Central memory CD8-positive, alpha-beta T cell (primary cell): ENCODE measurements around the gene SEC24A.
"Not testable (repeated sequence)": the region's sequence is repeated elsewhere in the genome, so short reads cannot be mapped to it uniquely, and the experiment has no call there.

Experiments
- ATAC-seq: fragments of 150-1000 bp; cut with Tn5 transposase; replicated peaks from 2 replicates; pipeline ENCODE4 v1.10.0; 2022; ENCODE audit warnings: mild to moderate bottlenecking, moderate FRiP score, moderate number of reproducible peaks; ENCODE audit not compliant: poor library complexity, severe bottlenecking; ENCODE audit errors: extremely low read depth
- DNase-seq, 2 donors: peaks; one replicate each; pipeline ENCODE4 v3.0.0; 2021; ENCODE audit warnings: low spot score in 2 of 2
- H3K27ac Mint-ChIP-seq: one replicate; pipeline ENCODE4 v1.8.0; 2022; ENCODE audit warnings: low read depth, mild to moderate bottlenecking, moderate library complexity, mixed read lengths
- H3K27me3 Mint-ChIP-seq: one replicate; pipeline ENCODE4 v1.8.0; 2022; ENCODE audit warnings: mixed read lengths
- H3K36me3 Mint-ChIP-seq: one replicate; pipeline ENCODE4 v1.8.0; 2022; ENCODE audit warnings: mild to moderate bottlenecking, moderate library complexity, mixed read lengths; ENCODE audit not compliant: insufficient read depth
- H3K4me1 Mint-ChIP-seq: one replicate; pipeline ENCODE4 v1.8.0; 2022; ENCODE audit warnings: mixed read lengths
- H3K4me3 Mint-ChIP-seq: one replicate; pipeline ENCODE4 v1.8.0; 2022; ENCODE audit warnings: mild to moderate bottlenecking, moderate library complexity, mixed read lengths
- H3K9me3 Mint-ChIP-seq: one replicate; pipeline ENCODE4 v1.8.0; 2022; ENCODE audit warnings: mixed read lengths

SEC24A gene

DNA sequence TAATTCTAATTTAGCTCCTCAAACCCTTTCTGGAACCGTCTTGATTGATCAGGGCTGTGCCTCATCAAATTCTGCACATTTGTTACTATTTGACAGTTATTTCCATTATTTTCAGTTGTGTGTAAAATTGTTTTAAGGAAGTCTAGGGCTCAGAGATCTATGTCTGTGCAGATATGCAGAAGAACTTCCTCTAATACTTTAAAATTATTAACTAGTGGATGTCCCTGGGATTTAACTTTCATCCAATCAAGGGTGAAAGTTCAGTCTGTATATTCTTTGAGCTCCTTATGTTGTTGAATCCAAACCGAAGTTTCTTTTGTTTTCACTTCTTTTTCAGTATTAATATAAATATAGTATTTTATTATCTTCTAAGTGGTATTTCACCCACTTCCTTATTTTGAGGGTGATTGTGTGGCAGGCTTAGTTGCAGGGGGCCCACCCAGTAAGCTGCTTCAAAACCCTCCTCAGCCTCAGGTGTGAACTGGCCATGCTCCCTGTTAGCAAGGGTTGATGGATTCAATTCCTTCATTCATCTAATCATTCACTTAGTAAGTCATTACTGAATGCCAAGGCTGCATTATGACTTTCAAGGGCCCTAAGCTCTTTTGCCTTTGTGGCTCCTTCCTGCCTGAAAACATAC, 87.7 kb downstream of the SEC24A start:
- Mint-ChIP-seq H3K36me3 (peaks cover 9% of the 10 kb centered on the region), H3K27me3 (no peaks in the 10 kb centered on the region), H3K4me1 (peaks cover 19% of the 10 kb centered on the region), H3K27ac (no peak overlapping the region), H3K4me3 (no peak overlapping the region), H3K9me3 (no peaks in the 10 kb centered on the region)
- no peak for DNase-seq
- no peak for ATAC-seq

DNA sequence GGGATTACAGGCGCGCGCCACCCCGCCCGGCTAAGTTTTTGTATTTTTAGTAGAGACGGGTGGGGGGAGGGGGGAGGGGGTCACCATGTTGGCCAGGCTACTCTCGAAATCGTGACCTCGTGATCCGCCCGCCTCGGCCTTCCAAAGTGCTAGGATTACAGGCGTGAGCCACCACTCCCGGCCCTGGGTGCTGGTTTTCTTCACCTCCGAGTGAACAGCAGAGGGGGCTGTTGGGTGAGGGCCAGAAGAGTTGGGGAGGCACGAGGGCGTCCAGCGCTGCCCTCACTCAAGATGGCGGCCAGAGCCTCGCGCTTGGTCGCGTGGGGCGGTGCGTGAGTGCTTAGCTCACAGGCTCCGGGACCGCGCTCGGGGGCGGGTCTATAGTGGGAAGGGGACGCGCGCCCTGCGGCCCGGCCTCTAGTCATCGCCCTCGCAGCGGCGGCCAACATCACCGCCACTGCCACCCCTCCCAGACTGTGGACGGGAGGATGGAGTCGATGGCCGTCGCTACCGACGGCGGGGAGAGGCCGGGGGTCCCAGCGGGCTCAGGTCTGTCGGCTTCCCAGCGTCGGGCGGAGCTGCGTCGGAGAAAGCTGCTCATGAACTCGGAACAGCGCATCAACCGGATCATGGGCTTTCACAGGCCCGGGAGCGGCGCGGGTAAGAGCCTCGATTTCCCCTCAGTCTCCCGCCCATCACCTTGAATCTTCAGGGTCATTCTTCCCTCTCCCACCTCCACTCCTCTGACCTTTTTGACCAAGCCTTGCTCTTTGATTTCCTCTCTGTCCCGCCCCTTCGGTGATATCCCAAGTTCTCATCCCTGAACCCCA, 89.8 kb downstream of the SEC24A start, which contains the start of gene CAMLG:
TSS of gene CAMLG (plus strand) at position 416 of the 830 bp plus-strand sequence. CDS start at position 489, 73 bp downstream.
- no peaks in the 10 kb centered on the region for H3K9me3 Mint-ChIP-seq

DNA sequence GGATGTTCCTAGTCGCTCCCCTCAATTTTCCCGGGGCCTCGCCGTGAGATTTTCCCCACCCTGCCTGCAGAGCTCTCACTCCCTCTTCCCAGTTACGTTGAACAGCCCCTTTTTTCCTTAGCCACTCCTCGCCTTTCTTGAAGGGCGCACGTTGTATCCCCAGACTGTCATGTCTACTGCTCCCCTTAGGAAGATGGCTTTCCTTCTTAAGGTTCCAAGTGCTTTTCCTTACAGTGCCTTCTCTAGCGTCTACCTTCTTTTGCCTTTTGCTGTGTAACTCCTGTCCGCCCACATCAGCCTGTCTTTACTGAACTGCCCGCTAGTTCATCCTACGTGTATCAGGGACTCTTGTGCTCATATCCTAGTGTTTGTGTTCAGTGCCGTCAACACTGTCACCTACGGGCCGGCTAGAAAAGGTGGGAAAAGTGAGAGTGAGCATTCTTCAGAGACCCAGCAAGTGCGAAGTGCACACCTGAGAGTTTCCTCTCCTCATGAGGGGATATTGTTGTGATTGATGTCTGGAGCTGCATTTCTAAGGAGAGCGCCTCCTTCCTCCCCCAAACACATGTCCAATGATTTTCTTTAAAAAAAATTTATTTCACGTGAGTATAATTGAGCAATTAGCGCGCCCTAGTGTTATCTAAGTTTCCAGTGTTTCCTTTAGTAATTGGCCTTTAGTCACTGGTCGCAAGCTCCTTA, 90.5 kb downstream of the SEC24A start:
- H3K27ac Mint-ChIP-seq, result peak overlapping the region; percentile 97
- ATAC-seq (peak; percentile 22), DNase-seq (peak in 1 of 2 donors; percentile 21)
- H3K27me3 Mint-ChIP-seq, result no peaks in the 10 kb centered on the region
- H3K4me3 Mint-ChIP-seq, result peak overlapping the region; percentile 100
- no peaks in the 10 kb centered on the region for H3K9me3 Mint-ChIP-seq
- H3K4me1 Mint-ChIP-seq, result peaks cover 24% of the 10 kb centered on the region
- H3K36me3 Mint-ChIP-seq, result peaks cover 12% of the 10 kb centered on the region

More for the DNA sequence above, 89.8 kb downstream of the SEC24A start, which contains the start of gene CAMLG:
- peak within 1 kb of the TSS; percentile 97 for H3K27ac Mint-ChIP-seq
- H3K4me3 Mint-ChIP-seq, result peak within 1 kb of the TSS; percentile 100
- peak; percentile 94 to 95 for DNase-seq
- peaks cover 9% of the 10 kb centered on the region for H3K36me3 Mint-ChIP-seq
- peak; percentile 99 for ATAC-seq
- H3K27me3 Mint-ChIP-seq, result no peaks in the 10 kb centered on the region
- H3K4me1 Mint-ChIP-seq, result peaks cover 24% of the 10 kb centered on the region

DNA sequence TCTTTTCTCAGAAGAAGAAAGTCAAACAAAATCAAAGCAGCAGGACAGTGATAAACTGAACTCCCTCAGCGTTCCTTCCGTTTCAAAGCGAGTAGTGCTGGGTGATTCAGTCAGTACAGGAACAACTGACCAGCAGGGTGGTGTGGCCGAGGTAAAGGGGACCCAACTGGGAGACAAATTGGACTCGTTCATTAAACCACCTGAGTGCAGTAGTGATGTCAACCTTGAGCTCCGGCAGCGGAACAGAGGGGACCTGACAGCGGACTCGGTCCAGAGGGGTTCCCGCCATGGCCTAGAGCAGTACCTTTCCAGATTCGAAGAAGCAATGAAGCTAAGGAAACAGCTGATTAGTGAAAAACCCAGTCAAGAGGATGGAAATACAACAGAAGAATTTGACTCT, 92.5 kb downstream of the SEC24A start:
- ATAC-seq (no peak), DNase-seq (no peak)
- Mint-ChIP-seq H3K9me3 (no peaks in the 10 kb centered on the region), H3K4me1 (peaks cover 24% of the 10 kb centered on the region), H3K27me3 (no peaks in the 10 kb centered on the region), H3K27ac (no peak overlapping the region), H3K36me3 (peaks cover 16% of the 10 kb centered on the region), H3K4me3 (no peak overlapping the region)

DNA sequence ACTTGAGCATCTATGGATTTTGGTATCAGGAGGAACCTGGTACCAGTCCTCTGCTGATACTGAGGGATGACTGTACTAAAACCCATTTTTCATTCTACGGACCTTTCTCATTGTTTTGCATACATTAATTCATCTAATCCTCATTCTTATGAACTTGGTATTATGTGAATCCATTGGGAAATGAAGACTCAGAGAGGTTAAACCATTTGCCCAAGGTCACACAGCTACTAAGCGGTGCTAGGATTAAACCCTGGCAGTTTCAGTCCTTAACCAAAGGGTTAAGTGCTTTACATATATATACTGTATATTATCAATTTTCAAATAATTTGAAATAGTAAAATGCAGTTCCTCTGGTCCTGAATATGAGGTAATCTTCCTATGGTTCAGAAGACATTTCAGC, 93.5 kb downstream of the SEC24A start:
- DNase-seq (no peak), ATAC-seq (no peak)
- Mint-ChIP-seq H3K4me1 (peaks cover 24% of the 10 kb centered on the region), H3K27me3 (no peaks in the 10 kb centered on the region), H3K36me3 (peaks cover 16% of the 10 kb centered on the region), H3K4me3 (no peak overlapping the region), H3K27ac (no peak overlapping the region), H3K9me3 (no peaks in the 10 kb centered on the region)

DNA sequence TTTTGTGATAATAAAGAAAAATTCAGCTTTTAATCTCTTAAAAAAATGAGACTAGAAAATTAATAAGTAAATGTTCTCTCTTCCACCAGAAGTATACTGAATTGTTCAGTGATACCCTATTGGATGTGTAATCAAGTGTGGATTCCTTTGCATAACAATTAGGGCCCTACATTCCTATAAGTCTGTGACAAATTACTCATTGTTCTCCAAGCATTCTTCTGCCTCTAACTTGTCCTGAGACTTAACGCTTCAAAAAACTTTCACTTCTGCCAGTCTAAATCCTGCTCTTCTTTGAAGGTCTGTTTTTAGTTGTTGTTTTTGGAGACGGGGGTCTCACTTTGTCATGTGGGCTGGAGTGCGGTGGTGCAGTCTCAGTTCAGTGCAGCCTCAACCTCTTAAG, 100.8 kb downstream of the SEC24A start:
- no peaks in the 10 kb centered on the region for H3K27me3 Mint-ChIP-seq
- no peak overlapping the region for H3K27ac Mint-ChIP-seq
- DNase-seq, result no peak
- no peaks in the 10 kb centered on the region for H3K4me1 Mint-ChIP-seq
- ATAC-seq, result no peak
- no peaks in the 10 kb centered on the region for H3K9me3 Mint-ChIP-seq
- H3K4me3 Mint-ChIP-seq, result no peak overlapping the region
- H3K36me3 Mint-ChIP-seq, result peaks cover 7% of the 10 kb centered on the region

DNA sequence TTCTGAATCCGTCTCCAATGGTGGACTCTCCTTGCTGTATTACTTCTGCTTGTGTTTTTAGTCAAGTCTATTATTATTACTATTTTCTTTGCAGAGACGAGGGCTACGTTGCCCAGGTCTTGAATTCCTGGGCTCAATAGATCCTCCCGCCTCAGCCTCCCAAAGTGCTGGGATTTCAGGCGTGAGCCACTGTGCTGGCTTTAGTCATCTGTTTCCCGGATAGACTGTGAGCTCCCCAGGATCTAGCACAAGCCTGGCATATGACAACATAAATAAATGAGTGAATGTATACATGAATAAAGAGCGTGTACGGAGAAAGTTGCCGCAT, 109.6 kb downstream of the SEC24A start:
- no peaks in the 10 kb centered on the region for H3K9me3 Mint-ChIP-seq
- H3K36me3 Mint-ChIP-seq, result peaks cover 5% of the 10 kb centered on the region
- no peaks in the 10 kb centered on the region for H3K27me3 Mint-ChIP-seq

DNA sequence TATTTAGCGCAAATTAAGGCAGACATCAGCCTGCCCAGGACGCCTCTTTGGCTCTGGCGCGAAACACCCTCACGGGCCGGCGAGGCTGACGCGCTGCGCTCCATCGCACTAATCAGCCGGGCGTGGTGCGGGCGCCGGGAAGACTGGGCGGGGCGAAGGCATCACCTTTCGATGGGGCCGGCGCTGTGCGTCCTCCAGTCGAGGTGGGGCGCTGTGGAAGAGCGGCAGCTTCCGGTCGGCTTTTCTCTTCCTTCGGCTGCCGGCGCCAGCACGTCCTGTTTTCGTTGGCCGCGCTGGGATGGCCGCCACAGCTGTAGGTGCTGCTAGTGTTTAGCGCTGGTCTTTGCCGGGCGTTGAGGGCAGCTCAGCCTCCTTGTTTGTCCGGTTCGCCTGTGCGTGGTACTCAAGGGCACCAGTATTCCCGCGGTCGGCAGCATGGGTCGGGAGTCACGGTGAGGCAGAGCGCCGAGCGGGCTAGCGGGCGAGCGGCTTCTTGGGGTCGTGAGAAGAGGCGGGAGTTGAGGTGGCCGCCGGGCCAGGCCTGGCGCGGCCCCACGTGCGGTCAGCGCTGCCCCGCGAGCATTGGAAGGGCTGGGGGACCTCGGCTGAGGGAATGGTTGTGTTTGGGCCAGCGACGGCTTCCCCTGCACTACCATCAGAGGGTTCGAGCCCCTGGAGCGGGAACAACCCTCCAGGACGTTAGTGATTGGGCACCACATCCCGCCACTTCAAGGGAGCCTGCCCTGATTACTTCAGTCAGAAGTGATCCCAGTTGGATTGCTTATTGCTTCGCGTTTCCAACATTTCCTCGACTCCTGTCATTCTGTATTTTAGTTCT, 110.1 kb downstream of the SEC24A start, which contains the start of gene DDX46:
TSS of gene DDX46 (plus strand) at position 276 of the 838 bp plus-strand sequence. CDS start at position 436, 160 bp downstream.
- peak; percentile 98 for ATAC-seq
- peak; percentile 89 to 92 for DNase-seq
- H3K27me3 Mint-ChIP-seq, result no peaks in the 10 kb centered on the region
- no peaks in the 10 kb centered on the region for H3K9me3 Mint-ChIP-seq
- H3K27ac Mint-ChIP-seq, result peak within 1 kb of the TSS; percentile 98
- H3K4me1 Mint-ChIP-seq, result peaks cover 34% of the 10 kb centered on the region
- peaks cover 7% of the 10 kb centered on the region for H3K36me3 Mint-ChIP-seq
- peak within 1 kb of the TSS; percentile 99 for H3K4me3 Mint-ChIP-seq

More for the DNA sequence above, 109.6 kb downstream of the SEC24A start:
- peaks cover 28% of the 10 kb centered on the region for H3K4me1 Mint-ChIP-seq
- H3K27ac Mint-ChIP-seq, result peak overlapping the region; percentile 98
- ATAC-seq (no peak), DNase-seq (no peak)
- H3K4me3 Mint-ChIP-seq, result peak overlapping the region; percentile 99

DNA sequence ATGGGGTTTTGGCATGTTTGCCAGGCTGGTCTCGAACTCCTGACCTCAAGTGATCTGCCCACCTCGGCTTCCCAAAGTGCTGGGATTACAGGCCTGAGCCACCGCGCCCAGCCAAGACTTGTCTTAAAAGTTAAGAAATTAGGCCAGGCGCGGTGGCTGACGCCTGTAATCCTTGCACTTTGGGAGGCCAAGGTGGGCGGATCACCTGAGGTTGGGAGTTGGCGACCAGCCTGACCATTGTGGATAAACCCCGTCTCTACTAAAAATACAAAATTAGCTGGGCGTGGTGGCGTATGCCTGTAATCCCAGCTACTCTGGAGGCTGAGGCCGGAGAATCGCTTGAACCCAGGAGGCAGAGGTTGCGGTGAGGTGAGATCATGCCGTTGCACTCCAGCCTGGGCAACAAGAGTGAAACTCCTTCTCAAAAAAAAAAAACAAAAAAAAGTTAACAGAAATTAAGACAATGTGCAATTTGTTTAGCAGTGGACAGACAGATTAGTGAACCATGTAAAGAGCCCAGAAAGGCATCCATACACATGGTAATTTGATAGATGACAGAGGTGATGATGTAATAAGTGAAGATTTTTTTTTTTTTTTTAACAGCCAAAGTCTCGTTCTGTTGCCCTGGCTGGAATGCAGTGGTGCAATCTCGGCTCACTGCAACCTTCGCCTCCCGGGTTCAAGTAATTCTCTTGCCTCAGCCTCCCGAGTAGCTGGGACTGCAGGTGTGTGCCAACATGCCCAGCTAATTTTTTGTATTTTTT, 119.1 kb downstream of the SEC24A start:
- not testable (repeated sequence) for DNase-seq, H3K4me1 Mint-ChIP-seq, H3K4me3 Mint-ChIP-seq, H3K27ac Mint-ChIP-seq, H3K9me3 Mint-ChIP-seq, ATAC-seq, H3K27me3 Mint-ChIP-seq
- peaks cover 74% of the 10 kb centered on the region for H3K36me3 Mint-ChIP-seq

DNA sequence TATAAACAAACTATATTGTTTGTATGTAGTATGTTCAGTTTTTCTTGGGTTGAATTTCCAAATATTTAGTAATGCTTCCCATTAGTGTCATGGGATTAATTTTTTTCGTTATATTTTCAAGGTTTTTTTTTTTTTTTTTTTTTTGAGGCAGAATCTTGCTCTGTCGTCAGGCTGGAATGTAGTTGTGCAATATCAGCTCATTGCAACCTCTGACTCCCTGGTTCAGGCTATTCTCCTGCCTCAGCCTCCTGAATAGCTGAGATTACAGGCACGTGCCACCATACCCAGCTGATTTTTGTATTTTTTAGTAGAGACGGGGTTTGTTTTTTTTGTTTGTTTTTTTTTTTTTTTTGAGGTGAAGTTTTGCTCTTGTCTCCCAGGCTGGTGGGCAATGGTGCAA, 120.6 kb downstream of the SEC24A start:
- no peak for ATAC-seq
- H3K4me1 Mint-ChIP-seq, result no peaks in the 10 kb centered on the region
- no peaks in the 10 kb centered on the region for H3K9me3 Mint-ChIP-seq
- no peak for DNase-seq
- H3K36me3 Mint-ChIP-seq, result peaks cover 78% of the 10 kb centered on the region
- H3K4me3 Mint-ChIP-seq, result no peak overlapping the region
- no peak overlapping the region for H3K27ac Mint-ChIP-seq
- no peaks in the 10 kb centered on the region for H3K27me3 Mint-ChIP-seq

DNA sequence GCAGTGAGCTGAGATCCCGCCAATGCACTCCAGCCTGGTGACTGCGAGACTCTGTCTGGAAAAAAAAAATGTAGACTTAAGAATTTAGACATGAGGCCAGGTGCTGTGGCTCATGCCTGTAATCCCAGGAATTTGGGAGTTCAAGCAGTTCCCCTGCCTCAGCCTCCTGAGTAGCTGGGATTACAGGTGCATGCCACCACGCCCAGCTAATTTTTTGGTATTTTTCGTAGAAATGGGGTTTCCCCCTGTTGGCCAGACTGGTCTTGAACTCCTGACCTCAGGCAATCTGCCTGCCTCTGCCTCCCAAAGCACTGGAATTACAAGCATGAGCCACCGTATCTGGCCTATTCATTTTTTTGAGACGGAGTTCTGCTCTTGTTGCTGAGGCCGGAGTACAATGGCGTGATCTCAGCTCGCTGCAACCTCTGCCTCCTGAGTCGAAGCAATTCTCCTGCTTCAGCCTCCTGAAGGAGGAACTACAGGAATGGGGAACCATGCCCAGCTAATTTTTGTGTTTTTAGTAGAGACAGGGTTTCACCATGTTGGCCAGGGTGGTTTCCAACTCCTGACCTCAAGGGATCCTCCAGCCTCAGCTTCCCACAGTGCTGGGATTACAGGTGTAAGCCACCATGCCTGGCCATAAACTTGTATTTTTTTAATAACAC, 124.0 kb downstream of the SEC24A start:
- DNase-seq (no peak), ATAC-seq (no peak)
- Mint-ChIP-seq H3K4me3 (no peak overlapping the region), H3K9me3 (no peaks in the 10 kb centered on the region), H3K27ac (no peak overlapping the region), H3K4me1 (no peaks in the 10 kb centered on the region), H3K27me3 (no peaks in the 10 kb centered on the region), H3K36me3 (peaks cover 80% of the 10 kb centered on the region)
